ENCODE data around the gene EPS15. TPM values are rescaled to one million over a fixed set of nuclear protein-coding genes. Genes with fewer than 3 reads are reported as not detected.

Gene EPS15
- total RNA-seq, 1 donor from 2014 or later: 44.6 TPM

- Histone ChIP-seq H3K36me3 (peaks cover 14 to 54% of the 10 kb centered on the region in 2 donors), H3K27me3 (no peaks in the 10 kb centered on the region), H3K4me1 (no peaks in the 10 kb centered on the region), H3K9me3 (no peaks in the 10 kb centered on the region), H3K4me3 (no peak overlapping the region), H3K27ac (no peak overlapping the region)
- intact Hi-C loops (cut with DNase I): no loop called here
- no peak for DNase-seq (ENCODE audit: low spot score in 2 of 2)
- TF ChIP-seq CTCF (IDR thresholded peaks at IDR 0.05): no peak
Observed at GRCh38 chr1:51435878-51436277, 83.2 kb downstream of the EPS15 start.

DNA sequence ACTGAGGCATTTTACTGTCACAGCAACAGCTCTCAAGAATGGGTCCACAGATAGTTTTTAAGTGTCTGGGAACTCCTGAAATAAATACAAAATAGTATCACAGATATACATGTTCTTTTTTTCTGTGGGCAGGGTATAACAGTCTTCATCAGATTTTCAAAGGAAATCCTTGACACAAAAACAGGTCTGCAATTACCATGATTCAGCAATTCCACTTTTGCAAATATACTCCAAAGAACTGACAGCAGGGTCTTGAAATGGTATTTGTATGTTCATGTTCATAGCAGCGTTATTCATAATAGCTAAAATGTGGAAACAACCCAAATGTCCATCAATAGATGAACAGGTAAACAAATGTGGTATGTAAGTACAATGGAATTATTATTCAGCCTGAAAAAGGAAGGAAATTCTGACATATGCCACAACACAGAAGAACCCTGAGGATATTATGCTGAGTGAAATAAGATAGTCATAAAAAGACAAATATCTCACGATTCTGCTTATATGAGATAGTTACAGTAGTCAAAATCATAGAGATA is 85.0 kb downstream of the EPS15 start:
- Histone ChIP-seq H3K4me3 (no peak overlapping the region), H3K36me3 (peaks cover 11 to 54% of the 10 kb centered on the region in 2 donors), H3K4me1 (no peaks in the 10 kb centered on the region), H3K27me3 (no peaks in the 10 kb centered on the region), H3K9me3 (no peaks in the 10 kb centered on the region), H3K27ac (no peak overlapping the region)
- no peak for DNase-seq (ENCODE audit: low spot score in 2 of 2)
- TF ChIP-seq CTCF (IDR thresholded peaks at IDR 0.05): no peak
- intact Hi-C loops (cut with DNase I): no loop called here

- Histone ChIP-seq H3K9me3 (no peaks in the 10 kb centered on the region), H3K4me3 (no peak overlapping the region), H3K36me3 (peaks cover 15 to 51% of the 10 kb centered on the region in 2 donors), H3K4me1 (no peaks in the 10 kb centered on the region), H3K27ac (no peak overlapping the region), H3K27me3 (no peaks in the 10 kb centered on the region)
- TF ChIP-seq CTCF (IDR thresholded peaks at IDR 0.05): no peak
- DNase-seq (ENCODE audit: low spot score in 2 of 2): no peak
- intact Hi-C loops (cut with DNase I): no loop called here
Observed at GRCh38 chr1:51433269-51433971, 85.6 kb downstream of the EPS15 start.

DNA sequence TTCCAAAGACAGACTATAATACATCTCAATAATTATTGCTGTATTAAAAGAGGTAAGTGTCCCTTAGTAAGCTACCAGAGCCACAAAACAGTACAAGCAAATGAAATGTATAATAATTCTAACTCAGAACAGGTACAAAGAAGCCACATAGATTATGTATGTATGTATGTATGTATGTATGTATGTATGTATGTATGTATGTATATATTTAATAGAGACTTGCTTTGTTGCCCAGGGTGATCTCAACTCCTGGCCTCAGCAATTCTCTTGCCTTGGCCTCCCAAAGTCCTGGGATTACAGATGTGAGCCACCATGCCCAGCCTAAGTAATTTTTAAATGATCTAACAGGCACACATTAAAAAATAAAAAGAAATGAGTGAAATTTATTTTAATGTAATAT is 86.9 kb downstream of the EPS15 start:
- Histone ChIP-seq H3K27ac (no peak overlapping the region), H3K36me3 (peaks cover 19 to 46% of the 10 kb centered on the region in 2 donors), H3K4me3 (no peak overlapping the region), H3K27me3 (no peaks in the 10 kb centered on the region), H3K9me3 (no peaks in the 10 kb centered on the region), H3K4me1 (no peaks in the 10 kb centered on the region)
- DNase-seq (ENCODE audit: low spot score in 2 of 2): no peak
- intact Hi-C loops (cut with DNase I): no loop called here
- TF ChIP-seq CTCF (IDR thresholded peaks at IDR 0.05): no peak

GRCh38 chr1:51427438-51427837 is 91.6 kb downstream of the EPS15 start:
- H3K4me3 ChIP-seq: no peak overlapping the region
- intact Hi-C loops (cut with DNase I): no loop called here
- H3K9me3 ChIP-seq: no peaks in the 10 kb centered on the region
- H3K4me1 ChIP-seq: peaks cover 0 to 7% of the 10 kb centered on the region in 2 donors
- no peak for DNase-seq (ENCODE audit: low spot score in 2 of 2)
- H3K27ac ChIP-seq: no peak overlapping the region
- H3K36me3 ChIP-seq: peaks cover 12 to 13% of the 10 kb centered on the region in 2 donors
- no peaks in the 10 kb centered on the region for H3K27me3 ChIP-seq
- no peak for TF ChIP-seq CTCF (IDR thresholded peaks at IDR 0.05)
